PFSK-1 (cell line): ENCODE data around the gene NDUFS1.

ENCODE experiments used
- FOXP2 ChIP-seq: optimal IDR thresholded peaks from 2 replicates; pipeline ENCODE3; 2011; ENCODE audit warnings: borderline replicate concordance, control low read depth, inconsistent platforms; ENCODE audit not compliant: insufficient read depth; ENCODE audit errors: extremely low read length, extremely low read depth
- POLR2AphosphoS5 ChIP-seq: IDR thresholded peaks from 2 replicates; pipeline ENCODE4 v1.6.1; 2012; ENCODE audit warnings: low read depth, mild to moderate bottlenecking, control low read depth, low read length, moderate library complexity
- REST ChIP-seq, 2 experiments: IDR thresholded peaks; 2 replicates each; pipeline versions ENCODE4 v1.6.1 to v1.8.0; 2011 to 2012; ENCODE audit warnings: low read depth in 2 of 2, low read length in 2 of 2, control low read depth in 1 of 2, inconsistent platforms in 1 of 2, mild to moderate bottlenecking in 1 of 2, moderate library complexity in 1 of 2; ENCODE audit not compliant: insufficient read depth in 1 of 2
- SIN3A ChIP-seq: IDR thresholded peaks from 2 replicates; pipeline ENCODE4 v1.6.1; 2012; ENCODE audit warnings: mild to moderate bottlenecking, low read length, moderate library complexity, borderline replicate concordance; ENCODE audit not compliant: insufficient read depth
- TAF1 ChIP-seq: IDR thresholded peaks from 2 replicates; pipeline ENCODE4 v1.6.1; 2012; ENCODE audit warnings: low read length, control low read depth, borderline replicate concordance; ENCODE audit not compliant: insufficient read depth

- TF ChIP-seq POLR2AphosphoS5 (no peak), REST (IDR thresholded peaks at IDR 0.05; ENCODE audit: insufficient read depth in 1 of 2, low read depth in 2 of 2, low read length in 2 of 2) (no peak), TAF1 (no peak), SIN3A (no peak), FOXP2 (no peak)
Observed at GRCh38 chr2:206092297-206092696, 66.9 kb downstream of the NDUFS1 start.
